Hepatocyte (in vitro differentiated cells): ENCODE measurements around the gene NEK8. TPM values are rescaled to one million over a fixed set of nuclear protein-coding genes. Genes with fewer than 3 reads are reported as not detected.
A peak's percentile ranks its signal among the peaks of the same experiment; 100 is the strongest.

Experiments
- DNase-seq: peaks from one replicate; pipeline ENCODE4 v3.0.0-alpha.2; 2016; ENCODE audit warnings: low spot score
- H2AFZ ChIP-seq: fragments of 200-600 bp; sonication (generic); 2 replicates; pipeline ENCODE4 v1.6.0; 2016; ENCODE audit warnings: antibody characterized with exemption, mild to moderate bottlenecking
- H3K27ac ChIP-seq: fragments of 200-600 bp; sonication (generic); 2 replicates; pipeline ENCODE4 v1.5.1; 2016; ENCODE audit warnings: mild to moderate bottlenecking
- H3K27me3 ChIP-seq: fragments of 200-600 bp; sonication (generic); 2 replicates; pipeline ENCODE4 v1.6.1; 2016
- H3K36me3 ChIP-seq: fragments of 200-600 bp; sonication (generic); replicated peaks from 2 replicates; pipeline ENCODE4 v1.5.1; 2016; ENCODE audit warnings: low read depth; ENCODE audit not compliant: insufficient read depth
- H3K4me1 ChIP-seq: fragments of 200-600 bp; sonication (generic); 2 replicates; pipeline ENCODE4 v1.5.1; 2016; ENCODE audit warnings: mild to moderate bottlenecking, moderate library complexity; ENCODE audit not compliant: insufficient read depth
- H3K4me2 ChIP-seq: fragments of 200-600 bp; sonication (generic); 2 replicates; pipeline ENCODE4 v1.6.0; 2016
- H3K4me3 ChIP-seq: fragments of 200-600 bp; sonication (generic); 2 replicates; pipeline ENCODE4 v1.5.1; 2016; ENCODE audit warnings: mild to moderate bottlenecking
- H3K79me2 ChIP-seq: fragments of 200-600 bp; sonication (generic); 2 replicates; pipeline ENCODE4 v1.6.0; 2017; ENCODE audit warnings: mild to moderate bottlenecking
- H3K9me2 ChIP-seq: fragments of 200-600 bp; sonication (generic); replicated peaks from 2 replicates; pipeline ENCODE4 v1.6.0; 2017; ENCODE audit warnings: mild to moderate bottlenecking; ENCODE audit not compliant: insufficient read depth
- H3K9me3 ChIP-seq: fragments of 200-600 bp; sonication (generic); 2 replicates; pipeline ENCODE4 v1.5.1; 2016; ENCODE audit warnings: low read depth, mild to moderate bottlenecking
- H4K20me1 ChIP-seq: fragments of 200-600 bp; sonication (generic); 2 replicates; pipeline ENCODE4 v1.6.0; 2016; ENCODE audit warnings: mild to moderate bottlenecking; ENCODE audit not compliant: insufficient read depth, poor library complexity, severe bottlenecking
- CTCF ChIP-seq: fragments of 200-600 bp; sonication (generic); IDR thresholded peaks from 2 replicates; pipeline ENCODE4 v1.5.1; 2016; ENCODE audit warnings: antibody characterized with exemption, mild to moderate bottlenecking; ENCODE audit not compliant: poor library complexity
- EZH2 ChIP-seq: fragments of 200-600 bp; sonication (generic); IDR thresholded peaks from 2 replicates; pipeline ENCODE4 v1.6.1; 2016; ENCODE audit warnings: antibody characterized with exemption, mild to moderate bottlenecking, borderline replicate concordance
- EZH2phosphoT487 ChIP-seq: fragments of 200-600 bp; sonication (generic); IDR thresholded peaks from one replicate; pipeline ENCODE4 v1.6.1; 2018; ENCODE audit warnings: antibody characterized with exemption, mild to moderate bottlenecking, low read depth, moderate library complexity; ENCODE audit not compliant: unreplicated experiment, severe bottlenecking
- WGBS: methylation state at CpG from one replicate; pipeline ENCODE4 v1.1.6; 2016; ENCODE audit warnings: low lambda C conversion rate; ENCODE audit errors: missing lambda C conversion rate; 5-methylcytosine and 5-hydroxymethylcytosine counted together
- polyA plus RNA-seq: library from polyadenylated mRNA; unstranded; fragments of >200 nt; fragmentation: Nextera tagmentation; extraction: Ambion mirVana; gene quantifications from 2 replicates; pipeline ENCODE4 v1.2.1, GENCODE V29; 2016
- total RNA-seq: library from RNA; depleted of rRNA; stranded (reverse); fragments of >200 nt; gene quantifications from 2 replicates; pipeline ENCODE4 v1.2.3, GENCODE V29; 2014

NEK8 gene
- total and polyA plus RNA-seq, 2 experiments from 2014 or later: 5.5 to 8.1 TPM

GRCh38 chr17:28760601-28761562 is 32.3 kb downstream of the NEK8 start:
- Histone ChIP-seq H3K4me2 (no peak overlapping the region), H3K9me2 (no peaks in the 10 kb centered on the region), H2AFZ (no peak overlapping the region), H3K27ac (no peak overlapping the region), H3K4me1 (no peaks in the 10 kb centered on the region), H3K4me3 (no peak overlapping the region), H4K20me1 (peaks cover 4% of the 10 kb centered on the region), H3K79me2 (peaks cover 23% of the 10 kb centered on the region), H3K27me3 (no peaks in the 10 kb centered on the region), H3K36me3 (no peaks in the 10 kb centered on the region), H3K9me3 (no peaks in the 10 kb centered on the region)
- DNase-seq: no peak
- 58% methylated on average over 9 of the region's 9 CpGs for WGBS
- TF ChIP-seq EZH2phosphoT487 (no peak), EZH2 (no peak), CTCF (no peak)

- H3K9me2 ChIP-seq: no peaks in the 10 kb centered on the region
- H3K79me2 ChIP-seq: peaks cover 25% of the 10 kb centered on the region
- no peaks in the 10 kb centered on the region for H3K4me1 ChIP-seq
- no peak overlapping the region for H2AFZ ChIP-seq
- no peaks in the 10 kb centered on the region for H3K36me3 ChIP-seq
- H3K4me3 ChIP-seq: no peak overlapping the region
- TF ChIP-seq EZH2: no peak
- no peak for TF ChIP-seq EZH2phosphoT487
- no peak for TF ChIP-seq CTCF
- no peak for DNase-seq
- no peak overlapping the region for H3K4me2 ChIP-seq
- H3K27ac ChIP-seq: no peak overlapping the region
- H3K27me3 ChIP-seq: no peaks in the 10 kb centered on the region
- 93% methylated on average over 1 of the region's 1 CpG for WGBS
- H4K20me1 ChIP-seq: peaks cover 4% of the 10 kb centered on the region
- H3K9me3 ChIP-seq: no peaks in the 10 kb centered on the region
These were observed 34.7 kb downstream of the NEK8 start for GRCh38 chr17:28763137-28763799.

- no peaks in the 10 kb centered on the region for H3K9me3 ChIP-seq
- no peak overlapping the region for H2AFZ ChIP-seq
- H3K36me3 ChIP-seq: no peaks in the 10 kb centered on the region
- no peak overlapping the region for H3K27ac ChIP-seq
- no peaks in the 10 kb centered on the region for H3K27me3 ChIP-seq
- H3K4me2 ChIP-seq: no peak overlapping the region
- H4K20me1 ChIP-seq: peaks cover 4% of the 10 kb centered on the region
- no peak for TF ChIP-seq EZH2phosphoT487
- peak; percentile 93 for TF ChIP-seq CTCF
- no peaks in the 10 kb centered on the region for H3K9me2 ChIP-seq
- peaks cover 27% of the 10 kb centered on the region for H3K79me2 ChIP-seq
- WGBS: 57% methylated on average over 5 of the region's 5 CpGs
- no peaks in the 10 kb centered on the region for H3K4me1 ChIP-seq
- H3K4me3 ChIP-seq: no peak overlapping the region
- peak; percentile 88 for DNase-seq
These were observed 35.2 kb downstream of the NEK8 start for GRCh38 chr17:28763804-28764266.
